GM11168 (cell line): ENCODE data around the gene KCND1.

ENCODE experiments used
- in situ Hi-C: fragments of 300-500 bp; cut with MboI; formaldehyde crosslinking; loops from one replicate; pipeline ENCODE4 v1.12.0; 2022; ENCODE audit warnings: low sequenced_read_pairs; ENCODE audit not compliant: unreplicated experiment

KCND1 gene

GRCh38 chrX:48940404-48940955 lies 31.2 kb downstream of the KCND1 start:
- in situ Hi-C loops, result no loop called here

DNA sequence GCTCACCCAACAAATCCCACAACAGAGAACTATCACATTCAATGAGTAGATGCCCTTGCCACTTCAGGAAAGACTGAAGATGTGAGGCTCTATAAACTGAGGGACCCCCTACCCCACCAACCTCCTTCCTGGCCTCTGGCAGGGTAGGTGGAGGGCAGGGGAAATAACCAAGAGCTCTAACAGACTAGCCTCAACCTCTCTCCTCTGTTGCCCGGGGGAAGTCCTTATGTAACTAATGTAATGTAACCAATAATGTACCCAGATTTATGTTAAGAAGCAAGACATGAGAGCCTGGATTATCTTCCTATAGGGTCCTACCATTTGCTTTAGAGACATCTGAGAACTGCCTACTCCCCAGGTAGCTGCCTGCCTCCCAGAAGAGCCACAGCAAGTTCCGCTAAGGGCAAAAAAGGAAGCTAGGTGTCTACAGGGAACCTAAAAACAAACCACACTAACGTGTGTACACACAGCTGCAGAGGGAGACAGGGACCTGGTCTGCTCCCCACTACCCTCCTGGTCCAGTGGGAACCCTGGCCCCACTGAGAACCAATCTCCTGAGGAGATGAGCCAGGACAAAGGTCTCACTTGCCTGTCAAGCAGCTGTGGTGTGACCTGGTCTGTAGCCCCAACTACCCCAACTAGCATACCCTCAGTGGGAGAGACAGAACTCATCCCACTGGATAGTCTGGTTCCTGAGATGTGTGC lies 32.0 kb downstream of the KCND1 start:
- in situ Hi-C loops, result no loop called here

GRCh38 chrX:48938721-48939425 lies 32.8 kb downstream of the KCND1 start:
- in situ Hi-C loops, result no loop called here

DNA sequence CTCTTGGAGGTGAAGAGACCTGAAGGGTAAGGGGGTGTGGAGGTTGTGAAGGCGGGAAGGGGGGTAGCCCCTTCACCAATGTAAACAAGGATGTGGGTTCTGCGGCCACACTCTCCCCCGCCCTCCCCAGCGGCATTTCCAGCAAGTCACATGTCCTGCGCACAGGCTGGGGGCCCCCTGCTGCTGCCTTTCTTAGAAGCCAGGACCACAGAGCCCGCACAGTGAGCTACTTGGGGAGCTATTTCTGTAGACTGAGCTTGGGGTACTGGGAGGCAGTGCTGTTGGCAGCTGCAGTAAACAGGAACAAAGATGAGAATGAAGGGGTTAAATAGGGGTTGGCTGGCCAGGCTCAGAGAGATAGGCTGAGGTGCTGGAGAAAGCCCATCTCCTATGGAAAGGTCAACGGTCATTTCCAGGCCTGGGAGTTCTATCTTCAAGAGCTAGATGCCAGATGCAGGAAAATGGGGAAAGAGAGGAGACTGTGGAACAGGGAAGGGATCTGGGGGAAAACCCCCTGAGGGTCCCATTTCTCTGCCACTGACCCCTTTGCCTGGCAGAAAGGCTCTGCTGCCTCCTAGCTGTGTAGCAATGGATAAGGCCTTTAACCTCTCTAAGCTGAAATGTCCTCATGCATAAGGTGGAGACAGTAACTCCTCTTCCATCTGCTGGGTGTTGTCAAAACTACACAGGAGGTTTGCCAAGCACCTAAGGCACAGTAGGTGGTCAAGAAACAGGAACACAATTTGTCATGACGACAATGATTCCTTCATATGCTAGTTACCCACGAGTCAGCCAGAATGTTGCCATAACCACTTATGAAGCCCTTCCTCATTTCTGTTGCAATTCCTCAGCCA lies 34.4 kb downstream of the KCND1 start:
- in situ Hi-C loops, result no loop called here

DNA sequence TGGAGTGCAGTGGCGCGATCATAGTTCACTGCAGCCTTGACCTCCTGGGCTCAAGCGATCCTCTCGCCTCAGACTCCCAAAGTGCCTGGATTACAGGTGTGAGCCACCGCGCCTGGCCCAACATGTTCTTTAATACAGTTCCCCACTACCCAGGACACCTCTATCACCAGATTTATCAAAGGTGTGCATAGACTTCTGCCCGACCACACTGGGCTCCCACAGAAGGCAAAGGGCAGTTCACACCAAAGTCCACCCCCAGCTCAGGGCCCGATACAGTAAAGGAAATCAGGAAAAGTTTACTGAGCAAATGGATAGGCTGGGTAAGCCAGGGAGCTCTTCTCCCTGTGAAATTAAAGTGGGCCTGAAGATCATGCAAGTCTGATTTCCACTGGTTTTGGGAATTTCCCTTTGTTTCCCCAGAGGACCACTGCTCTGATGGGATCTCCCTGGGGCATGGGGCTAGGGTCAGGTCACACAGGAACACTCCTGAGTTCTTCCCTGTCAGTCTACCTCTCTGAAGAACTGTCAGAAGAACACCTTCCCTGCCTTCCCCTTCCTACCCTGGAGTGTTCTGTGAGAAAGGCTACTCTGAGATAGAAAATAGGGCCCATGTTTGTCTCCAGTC lies 35.1 kb downstream of the KCND1 start:
- in situ Hi-C loops, result no loop called here

DNA sequence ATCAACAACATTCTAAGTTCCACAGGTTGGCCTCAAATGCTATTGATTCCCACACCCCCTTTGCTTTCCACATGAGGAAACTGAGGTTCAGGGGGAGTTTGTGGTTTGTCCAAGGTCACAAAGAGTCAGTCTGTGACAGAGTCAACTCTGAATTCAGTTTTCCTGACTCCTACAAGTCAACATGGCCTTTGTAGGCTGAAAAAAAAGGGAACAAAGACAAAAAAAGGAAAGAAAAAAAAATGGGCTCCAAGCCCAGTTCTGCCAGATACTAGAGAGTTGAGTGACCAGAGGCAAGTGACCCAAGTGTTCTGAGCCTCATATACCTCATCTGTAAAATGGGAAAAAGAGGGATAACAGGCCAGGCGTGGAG lies 36.4 kb downstream of the KCND1 start:
- in situ Hi-C loops, result no loop called here

DNA sequence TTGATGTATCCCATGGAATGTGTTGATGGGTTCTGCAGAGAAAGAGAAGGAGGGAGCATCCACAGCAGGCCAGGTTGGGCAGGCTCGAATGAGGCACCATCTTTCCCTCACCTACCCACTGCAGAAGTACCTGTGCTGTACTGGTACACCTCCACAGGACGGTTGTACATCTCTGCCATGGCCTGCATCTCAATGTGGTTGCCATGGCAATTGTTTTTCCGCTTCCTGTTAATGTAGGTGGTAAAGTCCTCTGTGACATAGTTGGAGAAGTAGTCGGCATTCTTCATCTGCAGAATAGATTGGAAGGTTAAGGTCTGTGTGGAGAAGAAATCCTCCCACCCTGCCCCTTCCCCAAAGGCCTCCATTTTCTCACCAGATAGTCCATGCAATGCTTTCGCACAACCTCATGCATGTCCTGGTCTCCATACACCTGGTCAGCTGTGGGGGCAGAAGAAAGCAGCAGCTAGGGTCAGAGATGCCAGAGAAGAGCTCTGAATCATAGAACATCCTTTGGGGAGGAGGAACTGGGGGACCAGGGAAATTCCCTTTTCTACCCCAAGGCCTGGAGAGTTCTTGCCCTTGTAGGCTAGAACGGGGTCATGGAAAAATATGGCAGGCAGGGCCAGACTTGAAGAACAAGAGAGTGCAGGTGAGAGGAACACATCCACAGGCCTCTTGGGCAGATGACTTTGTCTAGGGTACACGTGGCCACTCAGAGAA lies 36.9 kb downstream of the KCND1 start:
- in situ Hi-C loops, result no loop called here

DNA sequence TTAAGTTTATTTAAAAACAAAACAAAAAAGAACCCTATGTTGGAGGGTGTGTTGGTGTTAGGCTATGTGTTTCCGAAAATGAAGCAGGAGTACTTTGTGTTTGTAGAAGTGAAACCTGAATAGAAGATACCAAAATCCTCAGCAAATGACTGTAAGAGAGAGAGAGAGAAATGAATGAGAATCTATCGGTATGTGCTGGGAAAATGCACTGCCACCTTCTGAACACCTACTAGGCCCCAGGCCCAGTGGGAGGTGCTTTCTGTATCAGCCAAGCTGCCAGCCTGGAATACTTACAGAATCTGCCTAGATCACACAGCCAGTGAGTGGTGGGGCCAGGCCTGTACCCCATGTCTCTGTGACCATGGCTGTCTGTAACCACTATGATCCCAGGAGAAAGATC lies 37.9 kb downstream of the KCND1 start:
- in situ Hi-C loops, result no loop called here

DNA sequence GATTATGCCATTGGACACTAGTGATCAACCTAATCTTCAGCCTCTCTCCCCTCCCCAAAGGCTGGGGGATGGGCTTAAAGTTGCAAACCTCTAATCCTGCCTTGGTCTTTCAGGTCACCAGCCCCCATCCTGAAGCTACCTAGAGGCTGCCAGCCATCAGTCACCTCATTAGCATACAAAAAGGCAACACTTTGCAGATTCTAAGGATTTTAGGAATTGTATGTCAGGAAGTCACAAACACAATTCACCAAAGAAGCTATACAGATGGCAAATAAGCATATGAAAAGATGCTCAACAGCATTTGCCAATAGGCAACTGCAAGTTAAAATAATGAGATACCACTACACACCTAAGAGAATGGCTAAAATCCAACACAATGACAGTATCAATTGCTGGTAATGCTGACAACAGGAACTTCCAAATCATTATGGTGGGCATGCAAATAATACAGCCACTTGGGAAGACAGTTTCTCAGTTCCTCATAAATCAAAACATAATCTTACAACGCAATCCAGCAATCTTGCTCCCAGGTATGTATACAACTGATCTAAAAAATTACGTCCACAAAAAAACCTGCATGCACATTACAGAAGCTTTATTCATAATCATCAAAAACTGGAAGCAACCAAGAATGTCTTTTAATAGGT lies 43.8 kb downstream of the KCND1 start:
- in situ Hi-C loops, result no loop called here

- in situ Hi-C loops, result no loop called here
Observed at GRCh38 chrX:48927123-48927522, 44.5 kb downstream of the KCND1 start.

DNA sequence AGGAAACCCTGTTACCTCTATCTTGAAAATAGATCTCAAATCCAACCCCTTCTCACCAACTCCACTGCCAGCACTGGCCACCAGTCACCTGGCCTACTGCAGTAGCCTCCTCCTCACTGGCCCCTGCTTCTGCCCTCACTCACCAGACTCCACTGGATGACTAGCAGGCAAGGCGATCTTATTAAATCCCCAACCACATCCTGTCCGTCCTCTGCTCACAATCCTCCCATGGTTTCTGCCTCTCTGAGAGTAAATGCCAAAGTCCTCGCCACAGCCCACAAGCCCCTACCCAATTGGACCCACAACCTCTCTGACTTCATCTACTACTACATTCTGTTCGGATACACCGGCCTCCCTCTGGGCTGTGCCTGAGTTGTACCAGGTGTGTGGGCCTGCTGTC lies 47.4 kb downstream of the KCND1 start:
- in situ Hi-C loops, result no loop called here

GRCh38 chrX:48923771-48924170 lies 47.9 kb downstream of the KCND1 start:
- in situ Hi-C loops, result no loop called here

DNA sequence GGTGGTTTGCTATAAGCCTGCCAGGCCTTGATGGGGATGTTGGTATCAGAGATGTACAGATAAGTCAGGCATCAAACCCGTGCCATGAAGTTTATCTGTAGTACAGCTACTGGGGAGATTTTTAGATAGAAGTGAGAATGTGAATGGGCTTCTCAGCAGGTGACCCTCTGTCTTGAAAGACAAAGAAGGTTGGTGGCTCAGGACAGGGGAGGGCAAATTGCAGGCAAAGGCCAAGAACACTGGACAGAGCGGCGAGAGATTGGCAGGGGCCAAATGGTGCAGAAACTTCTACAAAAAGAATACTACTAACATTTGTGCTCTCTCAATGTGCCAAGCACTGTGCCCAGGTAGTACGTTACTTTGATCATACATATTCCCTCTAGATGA lies 50.9 kb downstream of the KCND1 start:
- in situ Hi-C loops, result no loop called here

DNA sequence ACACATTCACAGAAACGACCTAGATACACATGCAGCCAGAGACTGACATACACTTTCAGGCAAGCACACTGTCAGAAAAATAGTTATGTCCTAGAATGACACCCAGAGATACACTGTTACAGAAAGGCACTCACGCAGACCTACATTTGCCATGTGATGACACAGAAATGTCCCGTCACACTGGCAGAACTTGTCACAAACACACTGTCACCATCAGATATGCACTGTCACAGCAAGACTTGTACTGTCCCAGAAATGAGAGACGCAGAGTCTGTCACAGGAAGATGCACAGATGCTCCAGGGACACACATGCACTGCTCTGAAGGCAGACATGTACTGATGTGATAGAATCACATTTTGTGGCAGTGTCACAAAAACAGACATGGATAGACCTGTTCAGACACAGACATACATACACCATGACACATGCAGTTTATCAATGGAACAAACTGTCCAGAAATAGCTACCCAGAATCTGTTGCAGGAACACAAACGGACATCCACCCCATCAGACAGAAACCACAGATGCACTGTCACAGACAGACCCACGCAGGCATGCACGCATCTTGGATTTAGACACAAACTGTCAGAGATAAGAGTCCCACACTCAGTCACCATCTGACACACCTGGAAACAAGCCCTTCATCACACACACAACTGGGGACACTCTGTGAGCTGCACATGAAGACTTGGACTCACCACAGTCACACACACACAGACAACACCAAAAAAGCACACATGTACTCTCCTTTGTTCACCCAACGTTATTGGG lies 51.5 kb downstream of the KCND1 start:
- in situ Hi-C loops, result no loop called here

DNA sequence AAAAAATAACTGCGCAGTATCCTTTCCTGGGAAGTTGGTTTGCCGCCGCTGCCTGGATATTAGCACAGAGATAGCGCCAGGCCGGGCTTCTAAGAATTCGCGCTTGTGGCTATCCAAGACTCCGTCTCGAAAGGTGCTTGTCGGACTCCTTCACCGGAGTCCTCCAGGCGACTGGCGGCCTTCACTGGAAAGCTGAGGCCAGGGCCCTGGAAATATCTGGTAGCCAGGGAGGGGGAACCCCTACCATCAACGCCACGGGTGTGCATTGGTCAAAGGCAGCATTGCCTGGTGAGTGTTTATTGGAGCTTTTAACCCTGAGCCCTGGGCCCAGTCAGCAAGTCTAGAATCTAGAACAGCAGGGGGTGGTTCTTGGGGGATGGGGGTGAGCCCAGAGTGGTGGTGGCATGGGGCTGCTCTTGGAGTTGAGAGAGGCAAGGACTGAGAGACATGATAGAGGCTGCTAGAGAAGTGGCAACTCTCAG lies 52.2 kb downstream of the KCND1 start:
- in situ Hi-C loops, result no loop called here

- in situ Hi-C loops, result no loop called here
Observed at GRCh38 chrX:48918643-48919340, 52.9 kb downstream of the KCND1 start, which contains the start of gene PIM2. Gene PIM2, minus strand, starts transcription at chrX:48919024. Its CDS starts 190 bp downstream, at chrX:48918834.

- in situ Hi-C loops, result no loop called here
Observed at GRCh38 chrX:48918301-48918642, 53.4 kb downstream of the KCND1 start.
